ENCODE data around the gene COX4I2. TPM values are rescaled to one million over a fixed set of nuclear protein-coding genes. Genes with fewer than 3 reads are reported as not detected.

Gene COX4I2
- total RNA-seq, 2 experiments from 2014 or later = not detected

DNA sequence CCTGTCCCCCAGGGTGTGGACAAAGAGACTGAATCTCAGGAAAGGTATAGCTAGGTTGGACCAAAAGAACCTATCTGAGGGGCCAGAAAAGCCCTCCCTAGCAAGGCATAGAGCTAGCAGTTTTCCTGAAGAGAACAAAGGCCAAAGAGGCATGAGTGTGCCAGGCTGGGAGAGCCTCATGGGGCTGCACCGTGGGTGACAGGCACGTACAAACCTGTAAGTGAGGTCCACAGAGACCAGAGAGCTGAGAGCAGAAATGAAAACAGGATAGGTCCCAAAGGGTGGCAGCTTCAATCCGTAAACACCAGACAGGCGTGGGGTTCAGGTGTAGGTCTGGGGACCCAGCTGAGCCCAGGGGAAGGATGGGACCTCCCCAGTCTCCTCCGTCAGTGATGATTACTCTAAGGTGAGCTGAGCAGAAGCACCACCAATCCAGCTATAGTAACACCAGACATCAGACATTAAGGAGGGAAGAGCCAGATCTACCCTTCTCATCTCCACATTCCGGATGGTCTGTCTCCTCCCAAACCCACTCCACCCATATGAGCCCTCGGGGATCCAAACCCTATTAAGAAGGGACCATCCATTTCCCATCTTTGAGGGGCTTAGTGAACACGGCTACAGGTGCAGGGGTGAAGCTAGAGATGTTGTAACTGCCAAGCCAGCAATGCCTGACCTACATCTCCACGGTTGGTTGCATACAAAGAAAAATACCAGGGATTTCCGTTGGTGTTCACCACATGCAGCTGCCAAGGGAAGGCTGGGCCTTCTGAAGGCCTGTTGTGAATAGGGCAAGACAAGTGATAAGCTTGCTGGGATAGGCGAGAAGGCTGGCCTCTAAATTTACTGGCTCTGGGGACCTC is 46.7 kb downstream of the COX4I2 start:
- Mint-ChIP-seq H3K27me3 (no peaks in the 10 kb centered on the region), H3K27ac (peak overlapping the region; percentile 76), H3K9me3 (no peaks in the 10 kb centered on the region), H3K36me3 (peaks cover 75% of the 10 kb centered on the region), H3K4me3 (no peak overlapping the region), H3K4me1 (peaks cover 77% of the 10 kb centered on the region)
- no peak for DNase-seq

DNA sequence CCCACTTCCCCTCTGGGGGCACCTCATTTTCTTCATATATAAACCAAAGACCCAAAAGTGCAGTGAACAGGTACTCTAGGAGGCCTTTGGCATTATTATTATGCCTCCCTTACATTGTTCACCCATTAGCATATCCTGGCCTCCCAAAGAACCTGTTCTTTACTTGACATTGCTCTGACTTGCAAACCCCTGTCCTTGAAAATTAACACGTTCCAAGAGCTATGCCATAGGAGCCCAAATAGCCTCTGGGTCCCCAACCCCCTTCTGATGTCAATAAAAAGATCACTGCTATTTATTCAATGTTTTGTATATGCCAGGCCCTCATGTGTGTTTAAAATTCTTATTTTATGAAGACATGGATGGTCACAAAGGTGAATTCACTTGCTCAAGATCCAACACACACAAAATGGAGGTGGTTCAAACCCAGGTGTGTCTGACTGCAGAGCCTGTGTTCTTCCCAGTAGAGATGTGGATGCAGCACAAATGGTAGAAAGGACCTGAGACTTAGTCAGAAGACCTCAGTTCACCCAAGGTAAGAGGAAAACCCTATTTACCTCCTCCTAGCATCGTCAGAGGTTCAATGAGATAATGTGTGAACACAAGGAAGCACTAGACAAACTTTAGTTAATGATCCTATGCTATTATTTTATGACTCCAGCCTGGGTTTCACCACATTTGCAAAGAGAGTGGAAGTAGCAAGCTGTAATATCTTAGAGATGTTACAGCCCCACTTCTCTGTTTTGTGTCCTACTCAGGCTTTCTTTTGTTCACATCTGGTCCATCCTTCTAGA is 48.3 kb downstream of the COX4I2 start:
- Mint-ChIP-seq H3K36me3 (peaks cover 73% of the 10 kb centered on the region), H3K27me3 (no peaks in the 10 kb centered on the region), H3K27ac (peak overlapping the region; percentile 76), H3K4me1 (peaks cover 67% of the 10 kb centered on the region), H3K9me3 (no peaks in the 10 kb centered on the region), H3K4me3 (no peak overlapping the region)
- DNase-seq = no peak

DNA sequence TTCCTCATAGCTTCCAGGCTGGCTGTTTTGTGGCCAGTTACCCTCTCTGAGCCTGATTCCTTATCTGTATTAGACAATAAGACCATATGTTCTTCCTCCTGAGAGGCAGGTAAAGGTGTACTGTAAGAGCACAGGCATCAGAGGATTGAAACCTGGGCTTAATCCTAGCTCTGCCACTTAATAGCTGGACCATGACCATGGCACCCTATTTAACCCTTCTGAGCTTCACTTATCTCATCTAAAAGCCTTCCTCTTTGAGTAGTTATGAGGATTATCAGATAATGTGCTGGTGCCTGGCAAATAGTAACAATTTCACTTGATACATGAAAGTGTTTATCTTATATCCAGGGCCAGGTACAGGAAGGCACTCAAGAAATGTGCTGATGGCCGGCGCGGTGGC is 50.1 kb downstream of the COX4I2 start:
- no peak for DNase-seq
- H3K27ac Mint-ChIP-seq = no peak overlapping the region
- peaks cover 68% of the 10 kb centered on the region for H3K4me1 Mint-ChIP-seq
- H3K27me3 Mint-ChIP-seq = no peaks in the 10 kb centered on the region
- no peaks in the 10 kb centered on the region for H3K9me3 Mint-ChIP-seq
- no peak overlapping the region for H3K4me3 Mint-ChIP-seq
- H3K36me3 Mint-ChIP-seq = peaks cover 79% of the 10 kb centered on the region

DNA sequence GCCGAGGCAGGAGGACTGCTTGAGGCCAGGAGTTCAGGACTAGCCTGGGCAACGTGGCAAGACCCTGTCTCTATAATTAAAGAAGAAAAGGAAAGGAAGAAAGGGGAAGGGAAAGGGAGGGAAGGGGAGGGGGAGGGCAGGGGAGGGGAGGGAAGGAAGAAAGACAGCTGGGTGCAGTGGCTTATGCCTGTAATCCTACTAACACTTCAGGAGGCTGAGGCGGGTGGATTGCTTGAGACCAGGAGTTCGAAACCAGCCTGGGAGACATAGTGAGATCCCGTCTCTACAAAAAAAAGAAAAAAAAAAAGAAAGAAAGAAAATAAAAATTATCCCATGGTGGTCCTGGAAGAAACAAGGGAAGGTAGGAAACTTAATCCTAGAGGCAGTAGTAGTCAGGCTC is 51.4 kb downstream of the COX4I2 start:
- Mint-ChIP-seq H3K27me3 (no peaks in the 10 kb centered on the region), H3K27ac (peak overlapping the region; percentile 58), H3K4me1 (peaks cover 63% of the 10 kb centered on the region), H3K4me3 (no peak overlapping the region), H3K36me3 (peaks cover 67% of the 10 kb centered on the region), H3K9me3 (no peaks in the 10 kb centered on the region)
- no peak for DNase-seq

DNA sequence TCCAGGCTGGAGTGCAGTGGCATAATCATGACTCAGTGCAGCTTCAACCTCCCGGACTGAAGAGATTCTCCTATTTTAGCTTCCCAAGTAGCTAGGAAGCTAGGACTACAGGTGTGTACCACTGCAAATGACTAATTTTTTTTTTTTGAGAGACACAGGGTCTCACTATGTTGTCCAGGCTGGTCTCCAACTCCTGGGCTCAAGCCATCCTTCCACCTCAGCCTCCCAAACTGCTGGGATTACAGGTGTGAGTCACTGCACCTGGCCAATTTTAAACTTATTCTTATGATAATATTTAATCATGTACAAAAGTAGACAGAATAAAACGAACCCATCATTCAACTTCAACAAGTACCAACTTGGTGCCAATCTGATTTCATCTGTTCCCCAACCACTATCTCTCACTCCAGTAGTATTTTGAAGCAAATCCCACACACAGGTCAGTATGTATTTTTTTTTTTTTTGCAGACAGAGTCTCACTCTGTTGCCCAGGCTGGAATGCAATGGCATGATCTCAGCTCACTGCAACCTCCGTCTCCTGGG is 52.5 kb downstream of the COX4I2 start:
- Mint-ChIP-seq H3K36me3 (peaks cover 60% of the 10 kb centered on the region), H3K9me3 (no peaks in the 10 kb centered on the region), H3K27me3 (no peaks in the 10 kb centered on the region), H3K4me1 (peaks cover 63% of the 10 kb centered on the region), H3K27ac (peak overlapping the region; percentile 59), H3K4me3 (peak overlapping the region; percentile 32)
- no peak for DNase-seq

DNA sequence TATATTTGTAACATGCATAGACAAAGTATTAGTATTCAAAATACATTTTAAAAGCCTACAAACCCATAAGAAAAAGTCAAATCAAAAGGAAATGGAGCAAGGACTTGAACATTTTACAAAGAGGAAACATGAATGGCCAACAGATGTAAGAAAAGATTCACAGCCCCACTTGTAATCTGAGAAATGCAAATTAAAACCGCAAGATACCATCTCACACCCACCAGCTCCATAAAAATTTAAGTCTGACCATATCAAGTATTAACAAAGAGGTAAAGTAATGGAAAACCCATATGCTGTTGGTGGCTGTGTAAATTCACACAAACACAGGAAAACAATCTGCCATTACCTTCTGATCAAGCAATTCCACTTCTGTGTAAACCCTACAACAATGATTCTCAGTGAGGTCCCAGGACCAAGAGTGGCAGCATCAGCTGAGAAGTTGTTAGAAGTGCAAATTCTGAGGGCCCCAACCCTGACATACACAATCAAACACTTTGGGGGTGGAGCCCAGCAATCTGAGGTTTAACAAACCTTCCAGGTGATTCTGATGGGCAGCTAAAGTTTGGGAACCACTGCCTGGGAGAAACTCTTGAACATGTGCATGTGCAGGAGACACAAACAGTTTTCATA is 54.0 kb downstream of the COX4I2 start:
- peaks cover 58% of the 10 kb centered on the region for H3K4me1 Mint-ChIP-seq
- peaks cover 54% of the 10 kb centered on the region for H3K36me3 Mint-ChIP-seq
- no peaks in the 10 kb centered on the region for H3K9me3 Mint-ChIP-seq
- no peak for DNase-seq
- peak overlapping the region; percentile 26 for H3K4me3 Mint-ChIP-seq
- H3K27ac Mint-ChIP-seq = peak overlapping the region; percentile 63
- H3K27me3 Mint-ChIP-seq = no peaks in the 10 kb centered on the region

DNA sequence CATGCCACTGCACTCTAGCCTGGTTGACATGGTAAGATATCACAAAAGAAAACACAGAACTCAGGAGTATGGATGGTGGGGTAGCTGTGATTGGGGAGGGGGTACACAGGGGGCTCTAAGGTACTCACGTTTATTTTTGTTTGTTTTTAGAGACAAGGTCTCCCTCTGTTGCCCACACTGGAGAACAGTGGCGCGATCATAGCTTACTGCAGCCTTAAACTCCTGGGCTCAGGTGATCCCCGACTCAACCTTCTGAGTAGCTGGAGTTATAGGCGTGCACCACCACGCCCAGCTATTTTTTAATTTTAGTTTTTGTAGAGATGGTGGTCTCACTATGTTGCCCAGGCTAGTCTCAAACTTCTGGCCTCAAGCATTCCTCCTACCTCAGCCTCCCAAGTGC is 55.7 kb downstream of the COX4I2 start:
- H3K4me1 Mint-ChIP-seq = peaks cover 55% of the 10 kb centered on the region
- no peak overlapping the region for H3K27ac Mint-ChIP-seq

DNA sequence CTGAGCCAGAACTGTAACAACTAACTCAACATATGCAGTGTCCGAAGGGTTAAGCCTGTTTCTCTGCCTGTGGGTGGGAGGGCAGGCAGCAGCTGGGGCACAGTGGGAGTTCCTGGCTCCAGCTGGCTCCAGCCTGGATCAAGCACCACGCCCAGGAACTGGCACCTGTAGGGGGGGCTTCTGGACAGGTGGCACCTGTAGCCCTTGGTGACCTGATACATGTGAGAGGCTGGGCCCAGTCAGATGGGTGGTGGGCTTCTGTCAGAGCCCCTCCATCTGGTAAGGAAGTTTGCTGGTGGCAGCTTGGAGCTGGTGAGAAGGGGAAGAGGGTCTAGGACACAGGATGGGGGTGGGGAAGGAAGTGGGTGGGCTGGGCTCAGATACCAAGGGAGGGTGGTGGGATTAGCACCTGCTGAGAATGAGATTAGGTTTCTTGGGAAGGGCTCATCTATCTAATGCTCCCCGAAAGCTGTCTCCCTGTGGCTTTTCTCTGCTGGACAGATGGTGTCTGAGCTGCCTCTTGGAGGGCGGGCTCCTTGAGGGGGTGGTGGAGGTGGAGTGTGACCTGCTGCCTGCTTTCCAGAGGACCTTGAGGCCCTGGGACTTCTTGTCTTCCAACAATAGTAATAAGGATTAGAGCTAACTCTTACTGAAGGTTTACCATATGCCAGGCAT is 56.4 kb downstream of the COX4I2 start:
- peak overlapping the region; percentile 22 for H3K27ac Mint-ChIP-seq
- no peak overlapping the region for H3K4me3 Mint-ChIP-seq
- peaks cover 60% of the 10 kb centered on the region for H3K36me3 Mint-ChIP-seq
- H3K4me1 Mint-ChIP-seq = peaks cover 56% of the 10 kb centered on the region
- H3K9me3 Mint-ChIP-seq = no peaks in the 10 kb centered on the region
- no peaks in the 10 kb centered on the region for H3K27me3 Mint-ChIP-seq
- DNase-seq = no peak

More for the DNA sequence above, 55.7 kb downstream of the COX4I2 start:
- Mint-ChIP-seq H3K9me3 (no peaks in the 10 kb centered on the region), H3K27me3 (no peaks in the 10 kb centered on the region), H3K36me3 (peaks cover 59% of the 10 kb centered on the region), H3K4me3 (no peak overlapping the region)
- DNase-seq = no peak

Other genes starting within 250 kb of the COX4I2 start
- not detected for gene DEFB119, start 247.3 kb upstream of the COX4I2 start, total RNA-seq
- not detected for gene DEFB121, start 231.7 kb upstream of the COX4I2 start, total RNA-seq
- gene DEFB123, start 197.3 kb upstream of the COX4I2 start, total RNA-seq = not detected
- not detected for gene DEFB124, start 162.8 kb upstream of the COX4I2 start, total RNA-seq
- not detected for gene REM1, start 162.6 kb upstream of the COX4I2 start, total RNA-seq
- gene HM13, start 123.5 kb upstream of the COX4I2 start, total RNA-seq = 100 to 1,000 TPM; 137 to 142 TPM
- gene ID1, start 32.6 kb upstream of the COX4I2 start, total RNA-seq = under 1 TPM; 0.36 to 0.37 TPM
- gene BCL2L1, start 85.0 kb downstream of the COX4I2 start, total RNA-seq = 100 to 1,000 TPM; 196 to 206 TPM
- gene TPX2, start 101.4 kb downstream of the COX4I2 start, total RNA-seq = 100 to 1,000 TPM; 111 TPM
- under 1 TPM; 0.21 to 0.36 TPM for gene MYLK2, start 181.4 kb downstream of the COX4I2 start, total RNA-seq
- gene FOXS1, start 207.7 kb downstream of the COX4I2 start, total RNA-seq = not detected
- not detected for gene DUSP15, start 232.6 kb downstream of the COX4I2 start, total RNA-seq
- not detected for gene TTLL9, start 232.7 kb downstream of the COX4I2 start, total RNA-seq